Colonic mucosa (tissue), 4 donors: Measurements from ENCODE around the gene TOLLIP. TPM values are rescaled to one million over a fixed set of nuclear protein-coding genes. Genes with fewer than 3 reads are reported as not detected.
A peak's percentile ranks its signal among the peaks of the same experiment; 100 is the strongest.

Source experiments
- DNase-seq: peaks from one replicate; pipeline ENCODE4 v3.0.0-alpha.2; 2020
- H3K27ac ChIP-seq: fragments of 200-600 bp; one replicate; pipeline ENCODE4 v1.8.0; 2021
- H3K27me3 ChIP-seq: fragments of 200-600 bp; one replicate; pipeline ENCODE4 v1.8.0; 2021
- H3K36me3 ChIP-seq: fragments of 200-600 bp; one replicate; pipeline ENCODE4 v1.8.0; 2021
- H3K4me1 ChIP-seq: fragments of 200-600 bp; one replicate; pipeline ENCODE4 v1.8.0; 2021; ENCODE audit warnings: mild to moderate bottlenecking
- H3K4me3 ChIP-seq: fragments of 200-600 bp; one replicate; pipeline ENCODE4 v1.8.0; 2021
- H3K9ac ChIP-seq, 2 donors: one replicate each; pipeline ENCODE4 v1.7.0; 2013; ENCODE audit warnings: control low read depth in 2 of 2, low read depth in 2 of 2, low read length in 2 of 2
- H3K9me3 ChIP-seq: fragments of 200-600 bp; one replicate; pipeline ENCODE4 v1.8.0; 2021
- CTCF ChIP-seq: fragments of 200-600 bp; IDR thresholded peaks from one replicate; pipeline ENCODE4 v1.8.0; 2022; ENCODE audit warnings: antibody characterized with exemption, mild to moderate bottlenecking
- intact Hi-C: fragments of 100-400 bp; cut with DNase I; formaldehyde crosslinking; loops from one replicate; pipeline ENCODE4 v1.14.1; 2022
- total RNA-seq, 2 donors: library from RNA; stranded (reverse); fragmentation: NEBNext Ultra II Directional in 1 of 2; extraction: Animal tissue kit (Norgen Biotek cat#: 25700) in 1 of 2; gene quantifications; one replicate each; pipeline ENCODE4 v1.2.1, GENCODE V29; 2021
- donor health status: healthy.
- donor health status: DM: no; HTN: no; CAD: no.
- donor health status: DM: no; HTN: no; CAD: no.

Gene TOLLIP
- total RNA-seq, 2 donors from 2014 or later: 49.8 to 59.7 TPM

- intact Hi-C loops: no loop called here
Observed at GRCh38 chr11:1262172-1263006, 47.0 kb downstream of the TOLLIP start.

DNA sequence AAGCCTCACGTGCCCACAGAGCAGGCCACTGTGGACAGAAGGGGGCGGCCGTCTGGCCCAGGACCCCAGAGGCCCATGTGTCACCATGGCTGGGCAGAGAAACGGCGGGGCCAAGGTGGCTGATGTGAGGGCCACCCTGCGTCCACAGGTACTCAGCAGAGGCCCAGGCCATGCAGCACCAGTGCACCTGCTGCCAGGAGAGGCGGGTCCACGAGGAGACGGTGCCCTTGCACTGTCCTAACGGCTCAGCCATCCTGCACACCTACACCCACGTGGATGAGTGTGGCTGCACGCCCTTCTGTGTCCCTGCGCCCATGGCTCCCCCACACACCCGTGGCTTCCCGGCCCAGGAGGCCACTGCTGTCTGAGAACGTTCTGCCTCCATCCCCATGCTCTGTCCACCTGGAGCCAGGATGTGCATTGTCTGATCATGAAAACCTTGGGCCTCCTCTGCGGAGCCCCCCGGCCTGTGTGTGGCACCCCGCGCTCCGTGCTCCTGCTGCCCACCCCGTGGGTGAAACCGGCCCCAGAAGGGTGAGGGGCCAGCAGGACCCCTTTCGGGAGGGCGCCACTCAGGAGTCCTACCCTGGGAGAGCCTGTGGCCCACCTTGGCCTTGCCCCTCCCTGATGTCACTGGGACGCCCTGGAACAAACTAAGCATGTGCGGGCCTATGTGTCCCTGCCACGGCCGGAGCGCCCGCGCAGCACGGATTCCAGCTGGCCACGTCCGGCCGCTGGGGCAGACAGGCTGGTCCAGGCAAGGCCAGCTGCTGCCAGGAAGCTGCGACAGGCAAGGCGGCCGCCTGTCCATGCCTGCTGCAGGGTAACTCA, 48.0 kb downstream of the TOLLIP start:
- no peak for TF ChIP-seq CTCF
- Histone ChIP-seq H3K27ac (no peak overlapping the region), H3K4me1 (peaks cover 11% of the 10 kb centered on the region), H3K27me3 (no peaks in the 10 kb centered on the region), H3K4me3 (peak overlapping the region; percentile 23), H3K36me3 (no peaks in the 10 kb centered on the region), H3K9ac (peak overlapping the region; percentile 16 to 75), H3K9me3 (no peaks in the 10 kb centered on the region)
- no peak for DNase-seq
- intact Hi-C loops: no loop called here

More at GRCh38 chr11:1262172-1263006, 47.0 kb downstream of the TOLLIP start:
- no peak for TF ChIP-seq CTCF
- DNase-seq: peak; percentile 96
- peak overlapping the region; percentile 58 to 75 for H3K9ac ChIP-seq
- no peaks in the 10 kb centered on the region for H3K27me3 ChIP-seq
- H3K4me1 ChIP-seq: peaks cover 11% of the 10 kb centered on the region
- peak overlapping the region; percentile 47 for H3K27ac ChIP-seq
- no peaks in the 10 kb centered on the region for H3K36me3 ChIP-seq
- H3K4me3 ChIP-seq: peak overlapping the region; percentile 23
- H3K9me3 ChIP-seq: no peaks in the 10 kb centered on the region

DNA sequence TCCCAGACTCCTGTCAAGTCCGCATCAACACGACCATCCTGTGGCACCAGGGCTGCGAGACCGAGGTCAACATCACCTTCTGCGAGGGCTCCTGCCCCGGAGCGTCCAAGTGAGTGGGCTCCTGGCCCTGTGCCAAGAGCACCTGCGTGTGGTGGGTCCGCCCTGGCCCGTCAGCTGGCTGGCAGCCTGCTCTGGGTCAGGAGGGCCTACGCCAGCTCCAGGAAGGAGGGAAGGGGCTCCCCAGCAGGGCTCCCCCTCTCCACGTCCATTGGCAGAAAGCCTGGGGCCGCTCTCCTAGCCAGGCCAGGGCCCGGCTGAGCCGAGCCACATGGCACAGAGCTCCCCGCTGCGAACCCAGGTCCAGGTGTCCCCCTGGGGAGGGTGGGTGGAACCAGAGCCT, 48.8 kb downstream of the TOLLIP start:
- Histone ChIP-seq H3K9me3 (no peaks in the 10 kb centered on the region), H3K4me1 (peaks cover 11% of the 10 kb centered on the region), H3K4me3 (no peak overlapping the region), H3K9ac (no peak overlapping the region), H3K27ac (no peak overlapping the region), H3K36me3 (no peaks in the 10 kb centered on the region), H3K27me3 (no peaks in the 10 kb centered on the region)
- no peak for DNase-seq
- no peak for TF ChIP-seq CTCF
- intact Hi-C loops: no loop called here

- Histone ChIP-seq H3K9me3 (no peaks in the 10 kb centered on the region), H3K36me3 (no peaks in the 10 kb centered on the region), H3K4me1 (peaks cover 11% of the 10 kb centered on the region), H3K9ac (no peak overlapping the region), H3K4me3 (no peak overlapping the region), H3K27ac (no peak overlapping the region), H3K27me3 (no peaks in the 10 kb centered on the region)
- peak; percentile 85 for DNase-seq
- intact Hi-C loops: no loop called here
- no peak for TF ChIP-seq CTCF
Observed at GRCh38 chr11:1260023-1260501, 49.4 kb downstream of the TOLLIP start.

DNA sequence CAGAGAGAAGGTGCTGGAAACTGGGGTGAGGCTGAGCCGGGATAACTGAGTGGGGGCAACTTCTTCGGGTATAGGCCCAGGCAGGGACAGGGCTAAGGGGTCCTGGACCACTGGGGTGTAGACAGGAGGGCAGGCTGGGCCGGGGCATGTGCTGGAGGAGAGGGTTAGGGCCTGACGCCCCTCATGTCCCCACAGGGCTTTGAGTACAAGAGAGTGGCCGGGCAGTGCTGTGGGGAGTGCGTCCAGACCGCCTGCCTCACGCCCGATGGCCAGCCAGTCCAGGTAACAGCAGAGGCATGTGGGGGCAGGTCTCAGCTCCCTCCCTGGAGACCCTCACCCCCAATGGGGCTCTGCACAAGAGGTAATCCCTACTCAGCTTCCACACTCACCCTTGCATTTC, 49.9 kb downstream of the TOLLIP start:
- TF ChIP-seq CTCF: no peak
- DNase-seq: no peak
- Histone ChIP-seq H3K9me3 (no peaks in the 10 kb centered on the region), H3K4me3 (no peak overlapping the region), H3K36me3 (no peaks in the 10 kb centered on the region), H3K4me1 (peaks cover 11% of the 10 kb centered on the region), H3K9ac (no peak overlapping the region), H3K27ac (no peak overlapping the region), H3K27me3 (no peaks in the 10 kb centered on the region)
- intact Hi-C loops: no loop called here
